Measurements from ENCODE around the gene COL4A6.
"Not testable (repeated sequence)": the region's sequence is repeated elsewhere in the genome, so short reads cannot be mapped to it uniquely, and the experiment has no call there.

The COL4A6 gene

DNA sequence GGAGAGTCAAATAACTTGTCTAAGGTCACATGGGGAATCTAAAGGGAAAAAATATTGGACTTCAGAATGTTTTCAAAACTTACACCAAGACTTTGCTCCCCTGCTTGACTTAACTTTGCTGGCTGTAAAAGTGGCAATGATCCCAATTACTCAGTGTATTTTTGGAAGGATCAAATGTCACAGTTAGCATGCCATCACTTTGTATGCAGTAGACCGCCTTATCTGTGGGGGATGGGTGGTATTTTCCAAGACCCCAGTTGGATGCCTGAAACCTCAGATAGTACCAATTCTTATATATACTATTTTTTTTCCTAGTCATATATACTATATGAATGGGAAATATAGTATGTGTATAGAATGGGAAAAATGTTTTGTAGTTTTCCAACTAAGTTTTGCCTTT, 53.4 kb downstream of the COL4A6 start:
- DNase-seq (ENCODE audit: low read depth): no peak
- H3K4me3 ChIP-seq (ENCODE audit: low read length): no peak overlapping the region
- no peak for TF ChIP-seq CTCF (conservative IDR thresholded peaks at IDR 0.05; ENCODE audit: low read depth, low read length)

DNA sequence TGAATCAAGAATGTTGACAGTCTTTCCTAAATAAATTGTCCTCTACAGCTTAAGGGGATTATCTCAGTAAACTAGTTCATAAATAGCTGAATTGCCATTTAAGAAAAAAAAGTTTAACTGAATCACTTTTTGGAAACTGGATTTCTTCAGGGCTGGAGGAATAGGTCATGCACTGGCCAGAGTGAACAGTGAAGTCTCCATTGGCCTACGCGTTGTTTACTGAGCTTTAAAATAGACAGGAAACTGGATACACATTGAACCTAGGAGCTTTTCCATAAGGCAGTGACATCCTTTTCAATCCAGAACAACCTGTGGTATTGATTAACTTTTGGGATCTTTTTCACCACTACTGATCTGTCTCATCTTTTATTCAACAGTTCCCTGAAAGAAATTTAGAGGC, 58.0 kb downstream of the COL4A6 start:
- no peak for DNase-seq (ENCODE audit: low read depth)
- H3K4me3 ChIP-seq (ENCODE audit: low read length): no peak overlapping the region
- no peak for TF ChIP-seq CTCF (conservative IDR thresholded peaks at IDR 0.05; ENCODE audit: low read depth, low read length)

- H3K4me3 ChIP-seq (ENCODE audit: low read length); DNase-seq (ENCODE audit: low read depth): not testable (repeated sequence)
These were observed 61.4 kb downstream of the COL4A6 start for GRCh38 chrX:108376821-108377220.

GRCh38 chrX:108375591-108375990, 62.6 kb downstream of the COL4A6 start:
- DNase-seq (ENCODE audit: low read depth); H3K4me3 ChIP-seq (ENCODE audit: low read length): not testable (repeated sequence)

DNA sequence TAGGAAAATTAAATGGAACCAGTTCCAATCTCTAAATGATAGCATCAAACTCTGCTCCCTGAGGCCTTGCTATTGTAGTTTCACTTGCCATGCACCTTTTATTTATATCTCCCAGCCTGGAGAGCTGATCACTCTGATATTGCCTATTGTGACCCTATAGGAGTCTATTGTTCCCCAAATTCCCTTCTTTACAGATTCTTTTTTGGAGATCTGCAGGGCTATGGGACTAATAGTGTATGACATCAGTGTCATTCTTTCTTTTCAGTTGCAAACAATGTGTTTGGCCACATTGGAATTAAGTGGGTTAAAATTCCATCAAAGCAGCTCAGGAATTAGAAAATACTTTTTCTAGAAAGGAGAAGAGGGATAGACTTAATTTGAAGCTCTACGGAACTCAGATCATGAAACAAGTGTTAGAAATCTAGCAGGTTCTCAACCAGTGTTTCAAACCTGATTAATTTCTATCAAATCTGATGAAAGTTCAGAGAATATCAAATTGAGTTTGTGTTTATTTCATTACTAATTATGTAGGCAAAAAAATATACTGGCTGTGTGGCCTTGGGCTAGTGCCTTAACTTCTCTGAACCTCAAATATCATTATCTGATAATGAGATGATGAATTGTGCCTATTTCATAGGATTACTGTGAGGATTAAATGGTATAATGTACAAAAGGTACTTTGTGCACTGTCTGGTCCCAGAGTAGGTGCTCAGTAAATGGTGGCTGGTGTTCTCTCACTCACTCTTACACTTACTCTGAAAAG, 71.4 kb downstream of the COL4A6 start:
- TF ChIP-seq CTCF (conservative IDR thresholded peaks at IDR 0.05; ENCODE audit: low read depth, low read length): no peak
- no peak for DNase-seq (ENCODE audit: low read depth)
- H3K4me3 ChIP-seq (ENCODE audit: low read length): no peak overlapping the region

DNA sequence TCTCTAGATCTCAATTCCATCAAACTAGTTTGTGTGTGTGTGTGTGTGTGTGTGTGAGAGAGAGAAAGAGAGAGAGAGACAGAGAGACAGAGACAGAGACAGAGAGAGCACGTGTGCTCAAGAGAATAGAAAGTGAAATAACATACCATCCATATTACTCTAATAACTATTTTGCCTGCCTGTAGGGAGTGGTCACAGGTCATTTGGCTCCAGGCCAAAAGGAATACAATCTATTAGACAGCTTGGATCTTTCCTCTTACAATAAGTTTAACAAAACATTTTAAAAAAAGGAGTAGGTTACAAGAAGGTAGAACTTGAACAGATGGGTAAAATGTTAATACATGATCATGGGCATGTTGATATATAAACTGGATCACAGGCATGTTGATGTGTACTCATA, 76.2 kb downstream of the COL4A6 start:
- no peak overlapping the region for H3K4me3 ChIP-seq (ENCODE audit: low read length)
- no peak for TF ChIP-seq CTCF (conservative IDR thresholded peaks at IDR 0.05; ENCODE audit: low read depth, low read length)
- DNase-seq (ENCODE audit: low read depth): no peak

GRCh38 chrX:108361316-108361715, 76.9 kb downstream of the COL4A6 start:
- H3K4me3 ChIP-seq (ENCODE audit: low read length): no peak overlapping the region
- no peak for TF ChIP-seq CTCF (conservative IDR thresholded peaks at IDR 0.05; ENCODE audit: low read depth, low read length)
- no peak for DNase-seq (ENCODE audit: low read depth)

DNA sequence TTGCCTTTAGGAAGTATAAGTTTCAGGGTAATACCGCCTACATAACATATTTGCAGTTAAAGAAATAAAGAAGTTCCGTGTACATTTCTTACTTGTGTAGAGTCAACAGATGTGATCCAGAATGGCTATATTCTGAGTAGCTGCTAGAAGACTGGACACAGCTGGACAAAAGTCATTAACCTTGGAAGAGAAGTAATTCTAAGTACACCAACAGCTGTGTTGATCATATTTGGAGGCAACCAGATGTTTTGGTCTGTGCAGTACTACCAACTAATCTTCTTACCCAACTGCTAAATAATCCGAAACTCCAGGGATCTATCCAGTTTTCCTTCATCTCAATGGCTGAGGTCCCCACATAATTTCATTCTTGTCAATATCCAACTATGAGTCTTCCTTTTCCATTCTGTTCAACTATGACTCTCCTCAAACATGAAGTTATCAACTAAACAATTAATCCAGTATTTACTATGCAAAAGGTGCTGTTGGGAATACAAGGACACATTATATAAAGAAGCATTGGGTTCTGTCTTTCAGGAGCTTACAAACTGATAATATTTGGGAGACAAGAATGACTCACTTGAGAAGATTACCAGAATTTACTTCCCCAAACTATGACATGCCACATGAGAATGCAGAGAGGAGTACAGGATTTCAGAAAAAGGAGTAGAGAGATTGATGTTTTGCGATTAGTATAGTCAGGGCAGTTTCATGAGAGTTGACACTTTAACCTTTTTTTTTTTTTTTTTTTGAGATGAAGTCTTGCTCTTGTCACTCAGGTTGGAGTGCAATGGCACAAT, 78.2 kb downstream of the COL4A6 start:
- DNase-seq (ENCODE audit: low read depth): no peak
- no peak for TF ChIP-seq CTCF (conservative IDR thresholded peaks at IDR 0.05; ENCODE audit: low read depth, low read length)
- H3K4me3 ChIP-seq (ENCODE audit: low read length): no peak overlapping the region
